Left kidney (tissue), 2 donors: ENCODE data around the gene PARD3. TPM values are rescaled to one million over a fixed set of nuclear protein-coding genes. Genes with fewer than 3 reads are reported as not detected.
"Not testable (repeated sequence)": the region's sequence is repeated elsewhere in the genome, so short reads cannot be mapped to it uniquely, and the experiment has no call there.

Experiments used
- DNase-seq: peaks from one replicate; pipeline ENCODE4 v3.0.0-alpha.2; 2013
- polyA plus RNA-seq: library from polyadenylated mRNA; unstranded; fragments of 120-200 nt; gene quantifications from one replicate; pipeline ENCODE4 v1.2.1, GENCODE V29; 2013; ENCODE audit not compliant: insufficient read length

The PARD3 gene
- polyA plus RNA-seq, 1 donor, result 81.9 TPM

DNA sequence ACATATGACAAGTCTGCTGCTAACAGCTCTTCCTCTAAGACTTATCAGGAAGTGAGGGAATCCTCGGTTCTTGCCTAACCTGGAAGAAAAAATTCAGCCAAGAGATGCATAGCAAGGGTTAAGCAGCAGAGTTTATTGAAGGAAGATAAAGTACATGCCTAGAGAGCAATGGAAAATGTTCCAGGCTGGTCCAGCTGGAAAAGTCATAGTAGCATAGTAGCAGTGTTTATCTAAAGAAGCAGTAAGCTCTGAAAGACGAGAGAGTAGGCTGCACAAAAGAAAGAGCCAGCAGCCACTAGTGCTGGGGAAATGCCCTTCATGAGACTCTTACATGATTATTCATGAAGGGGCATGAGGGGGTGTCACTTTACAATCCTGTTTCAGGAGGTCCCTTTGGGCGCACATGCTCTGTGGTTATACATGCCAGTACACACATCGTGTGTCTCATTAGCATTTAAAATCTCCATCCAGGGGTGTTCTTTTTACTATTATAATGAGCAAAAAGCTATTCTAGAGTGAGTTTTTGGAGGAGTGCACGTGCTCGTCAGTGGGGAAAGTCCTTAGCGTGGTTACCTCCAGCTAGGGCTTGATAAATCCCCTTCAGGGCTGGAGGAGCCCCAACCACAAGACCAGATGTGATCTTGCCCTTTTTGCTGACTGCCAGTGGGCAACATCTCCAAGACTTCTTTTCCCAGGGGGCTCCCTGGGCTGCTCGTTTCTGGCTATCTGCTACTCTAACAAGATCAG, 716.1 kb downstream of the PARD3 start:
- no peak for DNase-seq

DNA sequence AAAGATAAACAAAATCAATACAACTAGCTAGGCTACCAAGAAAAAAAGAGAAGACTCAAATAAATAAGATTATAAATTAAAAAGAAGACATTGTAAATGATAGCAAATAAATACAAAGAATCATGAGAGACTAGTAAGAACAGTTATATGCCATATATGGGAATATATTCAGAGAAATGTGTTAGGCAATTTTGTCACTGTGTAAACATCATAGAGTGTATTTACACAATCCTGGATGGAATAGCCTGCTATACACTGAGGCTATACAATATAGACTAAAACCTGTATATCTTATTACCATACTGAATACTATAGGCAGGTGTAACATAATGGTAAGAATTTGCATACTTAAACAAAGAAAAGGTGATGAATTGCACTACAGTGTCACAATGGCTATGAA, 717.4 kb downstream of the PARD3 start:
- no peak for DNase-seq

DNA sequence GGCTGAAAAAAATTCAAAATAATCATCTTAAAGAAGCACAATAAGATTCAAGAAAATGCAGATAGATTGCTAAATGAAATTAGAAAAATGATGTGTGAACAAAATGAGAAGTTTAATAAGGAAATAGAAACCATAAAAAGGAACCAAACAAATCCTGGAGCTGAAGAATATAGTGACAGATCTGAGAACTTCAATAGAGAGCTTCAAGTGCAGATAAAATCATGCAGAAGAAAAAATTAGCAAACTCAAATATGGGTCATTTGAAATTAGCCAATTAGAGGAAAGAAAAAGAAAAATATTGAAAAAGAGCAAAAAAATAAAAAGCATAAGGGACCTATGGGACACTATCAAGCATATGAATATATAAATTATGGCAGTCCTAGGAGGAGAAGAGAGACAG, 720.1 kb downstream of the PARD3 start:
- DNase-seq, result no peak

DNA sequence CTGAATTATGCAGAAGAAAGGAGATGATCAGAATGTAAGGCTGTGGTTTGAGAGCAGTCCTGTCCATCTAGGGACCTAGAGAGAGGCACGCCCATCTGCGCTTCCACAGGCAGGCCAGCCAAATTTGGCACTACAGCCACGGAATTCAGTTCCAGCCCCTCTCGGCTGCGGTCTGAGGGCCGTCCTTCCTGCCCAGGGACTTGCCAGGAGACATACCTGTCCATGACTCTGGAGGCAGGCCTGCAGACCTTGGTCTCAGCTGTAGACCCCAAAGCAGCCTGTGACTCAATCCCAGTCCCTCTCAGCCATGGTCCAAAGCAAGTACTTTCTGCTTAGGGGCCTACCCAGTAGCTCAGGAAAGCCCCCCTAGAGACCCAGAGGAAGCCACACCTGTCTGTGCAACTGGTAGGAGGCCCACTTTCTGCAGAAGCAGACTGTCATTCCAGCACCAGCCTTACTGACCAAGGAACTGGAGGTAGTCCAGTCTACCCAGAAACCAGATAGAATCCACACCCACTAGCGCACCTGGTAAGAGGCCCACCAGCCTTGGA, 720.9 kb downstream of the PARD3 start:
- no peak for DNase-seq

DNA sequence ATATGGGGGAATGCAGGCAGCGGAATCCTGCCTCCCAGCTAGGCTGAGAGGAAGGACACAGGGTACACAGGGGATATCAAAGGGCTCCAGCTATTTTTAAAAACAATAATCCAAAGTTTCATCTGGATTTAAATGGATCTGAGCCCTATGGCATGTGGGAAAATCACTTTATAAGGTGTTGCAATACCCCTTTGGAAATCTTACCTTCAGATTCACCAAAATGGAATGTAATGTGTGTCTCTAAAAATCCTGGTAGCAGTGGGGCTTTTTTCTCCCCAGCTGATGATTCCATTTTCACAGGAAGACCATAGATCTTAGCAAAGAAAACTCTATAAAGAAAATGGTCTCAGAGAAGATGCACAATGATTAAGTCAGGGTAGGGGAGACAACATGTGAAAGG, 722.2 kb downstream of the PARD3 start:
- DNase-seq, result no peak

DNA sequence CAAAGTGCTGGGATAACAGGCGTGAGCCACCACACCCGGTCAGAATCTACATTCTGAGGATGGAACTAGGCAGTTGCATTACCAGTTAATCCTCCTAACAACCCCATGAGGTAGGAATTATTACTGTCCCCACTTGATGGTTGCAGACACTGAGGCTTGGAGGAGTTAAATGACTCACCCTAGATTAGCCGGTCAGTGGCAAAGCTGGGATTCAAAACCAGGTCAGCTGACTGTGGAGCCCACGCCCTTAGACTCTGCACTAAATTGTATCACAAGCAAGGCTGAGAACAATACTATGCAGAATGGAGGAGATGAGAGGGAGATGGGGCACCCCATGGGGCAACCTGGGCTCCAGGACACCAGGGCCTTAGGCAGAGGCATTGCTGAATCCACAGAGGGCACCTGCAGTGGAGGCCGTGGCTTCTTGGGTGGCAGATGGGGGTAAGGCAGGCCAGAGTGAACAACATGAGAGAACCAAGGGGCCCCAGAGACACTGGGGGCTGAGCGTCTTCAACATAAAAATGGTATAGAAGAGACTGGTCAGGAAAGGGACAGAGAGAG, 723.4 kb downstream of the PARD3 start:
- DNase-seq, result no peak

DNA sequence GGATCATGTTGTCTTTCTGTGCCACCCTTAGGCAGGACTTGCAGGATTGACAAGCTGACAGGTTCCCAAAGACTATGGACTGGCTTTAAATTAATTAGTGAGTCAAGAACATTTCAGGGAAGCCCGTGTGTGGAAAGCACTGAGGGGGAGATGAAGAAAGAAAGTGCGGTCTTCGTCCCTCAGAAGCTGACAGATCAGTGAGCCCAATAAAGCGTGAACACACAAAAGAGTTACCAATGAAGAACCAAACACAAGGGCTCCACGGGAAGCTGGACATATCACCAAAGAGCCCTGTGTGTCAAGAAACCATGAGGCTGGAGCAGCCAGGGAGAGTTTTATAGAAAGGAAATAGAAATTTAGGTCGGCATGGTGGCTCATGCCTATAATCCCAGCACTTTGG, 725.8 kb downstream of the PARD3 start:
- no peak for DNase-seq

DNA sequence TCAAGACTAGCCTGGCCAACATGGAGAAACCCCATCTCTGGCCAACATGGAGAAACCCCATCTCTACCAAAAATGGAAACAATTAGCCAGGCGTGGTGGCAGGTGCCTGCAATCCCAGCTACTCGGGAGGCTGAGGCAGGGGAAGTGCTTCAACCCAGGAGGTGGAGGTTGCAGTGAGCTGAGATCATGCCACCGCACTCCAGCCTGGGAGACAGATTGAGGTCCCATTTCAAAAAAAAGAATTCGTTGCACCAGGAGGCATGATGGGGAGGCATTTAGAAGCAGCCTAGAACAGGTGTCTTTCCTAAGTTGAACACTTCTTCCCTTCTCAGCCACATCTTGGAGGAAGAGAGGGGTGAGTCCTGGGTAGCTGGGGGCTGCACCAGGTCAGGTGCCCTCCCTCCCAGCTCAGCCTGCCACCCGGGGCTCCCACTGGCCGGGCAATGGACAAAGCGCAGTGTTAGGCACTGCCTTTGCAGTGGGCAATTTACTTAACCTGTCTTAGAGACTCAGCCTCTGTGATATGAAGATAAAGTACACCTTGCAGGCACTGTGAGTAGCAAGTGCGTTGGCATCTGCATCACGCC, 726.8 kb downstream of the PARD3 start:
- DNase-seq, result no peak

DNA sequence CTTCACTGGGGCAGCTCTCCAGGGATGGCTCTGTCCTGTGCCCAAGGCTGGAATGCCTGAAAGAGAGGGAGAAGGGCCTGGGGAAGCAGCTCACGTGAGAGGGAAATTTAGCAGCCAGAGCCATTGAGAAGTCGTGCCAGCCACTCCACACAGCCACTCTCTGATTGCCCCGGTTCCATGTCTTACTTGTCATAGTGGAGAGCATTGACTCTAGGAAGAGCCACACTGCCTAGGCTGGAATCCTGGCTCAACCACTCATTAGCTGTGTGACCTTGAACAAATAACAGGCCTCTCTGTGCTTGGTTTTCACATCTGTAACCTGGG, 728.0 kb downstream of the PARD3 start:
- DNase-seq, result no peak

DNA sequence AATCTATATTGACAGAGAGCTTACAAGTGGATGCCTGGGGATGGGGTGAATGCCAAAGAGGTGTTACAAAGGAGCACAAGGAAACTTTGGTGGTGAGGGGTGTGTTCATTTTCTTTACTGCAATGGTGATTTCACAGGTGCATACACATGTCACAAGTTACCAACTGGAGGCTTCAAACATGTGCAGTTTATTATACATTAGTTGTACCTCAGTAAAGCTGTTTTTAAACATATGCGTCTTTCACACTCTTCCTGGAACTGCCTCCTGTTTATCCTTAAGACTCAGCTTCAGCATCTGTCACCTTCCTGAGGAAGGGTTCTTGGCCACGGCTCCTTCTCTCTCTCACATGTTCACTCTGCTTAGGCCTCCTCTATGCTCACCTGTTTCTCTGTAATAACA, 731.5 kb downstream of the PARD3 start:
- DNase-seq, result no peak

DNA sequence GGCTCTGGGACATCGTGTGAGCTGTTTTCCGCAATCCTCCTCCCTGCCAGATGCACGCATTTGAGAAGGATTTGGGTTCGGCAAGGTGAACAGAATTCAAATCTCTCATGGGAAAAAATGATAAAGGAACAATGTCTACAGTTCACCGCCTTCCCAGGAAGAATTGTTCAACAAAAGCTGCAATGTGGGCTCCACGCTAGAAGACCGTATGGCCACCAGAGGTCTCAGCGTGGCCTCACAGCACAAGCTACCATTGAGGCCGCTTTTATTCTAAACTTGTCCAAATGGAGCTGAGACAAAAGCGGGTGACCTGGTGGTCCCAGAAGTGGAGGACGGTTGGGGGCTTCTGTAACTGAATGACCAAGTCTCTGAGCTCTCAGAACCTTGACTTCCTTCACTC, 733.1 kb downstream of the PARD3 start:
- no peak for DNase-seq

DNA sequence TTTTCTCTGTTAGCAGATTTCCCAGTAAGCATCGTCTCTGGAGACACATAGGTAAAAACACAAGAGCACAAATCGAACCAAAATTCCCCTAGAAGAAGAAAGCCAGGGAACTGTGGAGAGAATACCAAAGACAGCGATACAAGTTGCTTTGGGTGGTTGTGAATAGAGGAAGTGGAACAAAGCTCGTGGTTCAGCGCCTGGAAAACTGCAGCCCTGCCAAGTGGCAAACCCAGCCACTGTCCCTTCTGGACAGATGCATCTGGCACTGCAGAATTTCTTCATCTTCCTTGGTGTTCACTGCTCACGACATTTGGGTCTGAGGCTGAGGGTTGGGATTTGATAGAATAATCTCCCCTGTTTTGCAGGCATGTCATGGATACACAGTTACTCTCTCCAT, 733.8 kb downstream of the PARD3 start:
- DNase-seq, result no peak

DNA sequence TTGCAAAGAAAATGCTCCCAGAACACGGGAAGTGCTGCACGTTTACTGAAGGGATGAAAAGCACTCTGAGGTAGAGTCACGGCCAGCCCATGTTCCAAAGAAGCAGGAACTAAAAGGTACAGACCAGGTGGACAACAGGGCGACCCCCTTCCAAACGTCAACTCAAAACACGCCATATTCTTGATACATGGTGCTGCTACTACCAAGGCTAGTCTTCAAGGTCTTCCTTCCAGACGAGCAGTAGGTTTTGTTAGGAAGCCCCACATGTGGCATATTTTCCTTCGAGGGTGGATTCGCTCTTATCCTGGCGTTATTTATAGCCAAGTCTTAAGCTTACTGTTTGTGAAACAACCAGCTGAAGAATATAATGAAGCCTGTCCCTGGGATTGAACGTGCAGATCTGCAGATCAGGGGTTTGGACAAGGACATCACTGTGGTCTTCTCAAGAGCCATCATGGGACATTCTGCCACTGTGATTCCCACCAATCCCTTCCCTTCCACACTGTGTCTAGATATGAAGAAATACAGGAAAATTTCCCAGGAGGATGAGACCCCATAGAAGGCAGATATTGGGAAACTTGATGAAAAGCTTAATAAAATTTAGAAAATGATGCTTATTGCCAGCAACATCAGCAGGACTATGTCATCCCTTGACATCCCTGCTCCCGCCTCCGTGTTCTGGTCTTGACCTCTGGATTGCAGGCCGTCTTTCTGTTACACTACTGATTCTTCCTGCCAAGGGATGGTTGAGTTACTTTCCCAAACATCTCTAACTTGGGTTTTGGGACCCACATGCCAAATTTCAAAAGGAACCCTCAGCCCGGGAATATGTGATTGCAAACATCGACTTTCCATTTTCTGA, 734.4 kb downstream of the PARD3 start:
- DNase-seq, result no peak

DNA sequence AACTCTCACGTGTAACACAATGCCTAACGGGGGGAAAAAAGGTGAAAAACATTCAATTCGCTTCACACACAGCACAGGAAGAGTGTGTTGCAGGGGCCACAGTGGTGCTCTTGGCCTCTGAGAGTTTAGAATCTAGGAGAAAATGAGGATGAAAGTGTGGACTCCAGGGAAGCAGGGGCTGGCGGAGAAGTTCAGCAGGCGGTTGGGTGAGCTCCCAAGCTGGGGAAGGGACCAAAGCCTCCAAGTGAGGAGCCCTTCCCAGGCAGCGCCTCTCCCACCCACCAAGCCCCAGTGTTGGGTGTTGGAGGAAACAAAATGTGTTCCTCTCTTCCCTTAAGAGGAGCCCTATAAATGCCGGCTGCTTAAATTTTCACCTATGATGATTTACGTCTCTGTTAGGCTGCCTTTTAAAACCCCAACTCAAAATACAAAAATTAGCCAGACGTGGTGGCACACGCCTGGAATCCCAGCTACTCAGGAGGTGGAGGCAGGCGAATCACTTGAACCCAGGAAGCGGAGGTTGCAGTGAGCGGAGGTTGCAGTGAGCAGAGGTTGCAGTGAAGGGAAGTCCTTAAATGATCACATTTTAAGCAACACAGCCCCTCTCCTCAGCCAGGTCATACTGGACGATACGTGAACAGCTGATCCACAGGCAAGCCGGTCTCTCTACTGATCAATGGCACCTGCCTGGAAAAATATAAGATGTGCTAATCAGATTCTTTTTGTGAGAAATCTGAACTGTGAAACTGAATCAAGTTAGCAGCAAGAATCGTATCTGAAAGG, 735.2 kb downstream of the PARD3 start:
- DNase-seq, result no peak

DNA sequence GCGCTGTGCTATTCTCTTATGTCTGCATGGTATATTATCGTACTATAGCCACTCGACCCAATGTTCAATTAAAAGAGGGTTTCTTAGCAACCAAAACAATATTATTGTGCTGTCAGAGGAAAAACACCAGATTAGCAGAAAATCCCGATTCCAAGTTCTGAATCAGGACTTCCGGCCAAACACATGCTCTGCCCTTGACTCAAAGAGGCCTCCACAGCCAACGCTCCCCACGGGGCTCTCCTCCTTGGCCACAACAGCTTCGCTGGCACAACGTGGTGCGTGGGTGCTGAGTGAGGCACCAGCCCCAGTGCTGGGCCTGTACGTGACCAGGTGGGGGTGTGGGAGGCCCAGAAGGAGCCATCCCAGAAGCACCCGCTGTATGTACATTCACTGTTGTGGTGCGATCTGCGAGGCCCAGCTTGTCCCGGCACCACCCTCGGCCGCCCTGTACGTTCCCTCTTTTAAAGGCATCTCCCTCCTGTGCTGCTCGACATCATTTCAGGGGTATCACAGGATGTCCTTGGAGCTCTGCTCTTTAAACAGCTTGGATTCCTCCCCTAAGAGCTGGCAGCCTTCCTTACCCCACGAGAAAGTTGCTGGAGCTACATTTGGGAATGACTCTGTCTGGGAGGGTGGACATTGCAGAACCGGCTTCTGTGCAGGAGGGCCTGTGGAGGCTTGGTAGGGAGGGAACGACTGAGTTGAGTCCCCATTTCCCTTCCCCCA, 736.2 kb downstream of the PARD3 start:
- no peak for DNase-seq

DNA sequence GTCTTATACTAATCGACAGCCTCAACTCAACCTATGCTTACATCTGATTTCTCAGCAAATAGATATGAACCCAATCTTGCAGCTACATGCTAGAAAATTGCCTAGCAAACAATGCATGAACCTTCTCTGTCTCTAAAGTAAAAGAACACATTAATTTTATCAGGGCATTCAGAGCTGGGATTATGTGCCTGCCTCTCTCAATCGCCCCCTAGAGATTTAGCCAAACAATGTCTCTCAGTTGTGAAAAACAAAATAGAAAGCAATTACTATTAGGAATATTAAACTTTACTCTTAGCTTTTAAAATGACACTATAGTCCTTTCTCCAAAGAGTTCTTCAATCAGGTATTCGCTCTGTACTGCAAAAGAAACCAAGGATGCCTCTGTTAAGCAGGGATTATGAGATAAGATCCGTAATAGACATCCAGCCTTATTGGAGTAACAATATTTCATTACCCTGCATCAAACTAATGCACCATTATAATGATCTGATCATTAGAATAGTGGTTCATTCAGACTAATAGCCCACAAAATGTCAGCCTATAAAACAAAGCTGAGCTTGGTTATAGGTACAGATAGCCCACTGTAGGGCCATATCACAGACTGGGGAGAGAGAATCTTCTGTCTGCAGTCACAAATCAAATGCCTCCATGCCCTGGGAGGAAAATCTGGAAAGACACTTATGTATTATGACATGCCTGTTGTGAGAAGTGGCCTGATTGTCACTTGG, 736.9 kb downstream of the PARD3 start:
- DNase-seq, result no peak

DNA sequence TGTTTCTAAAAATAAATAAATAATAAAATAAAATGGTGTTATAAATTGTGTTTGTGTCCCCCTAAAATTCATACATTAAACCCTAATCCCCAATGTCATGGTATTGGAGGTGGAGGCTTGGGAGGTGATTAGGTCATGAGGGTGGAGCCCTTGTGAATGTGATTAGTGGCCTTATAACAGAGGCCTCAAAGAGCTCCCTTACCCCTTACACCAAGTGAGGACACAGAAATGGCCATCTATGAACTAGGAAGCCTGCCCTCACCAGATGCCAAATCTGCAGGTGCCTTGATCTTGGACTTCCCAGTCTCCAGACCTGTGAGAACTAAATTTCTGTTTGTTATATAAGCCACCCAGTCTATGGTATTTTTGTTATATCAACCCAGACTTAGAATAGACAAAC, 738.7 kb downstream of the PARD3 start:
- DNase-seq, result no peak

DNA sequence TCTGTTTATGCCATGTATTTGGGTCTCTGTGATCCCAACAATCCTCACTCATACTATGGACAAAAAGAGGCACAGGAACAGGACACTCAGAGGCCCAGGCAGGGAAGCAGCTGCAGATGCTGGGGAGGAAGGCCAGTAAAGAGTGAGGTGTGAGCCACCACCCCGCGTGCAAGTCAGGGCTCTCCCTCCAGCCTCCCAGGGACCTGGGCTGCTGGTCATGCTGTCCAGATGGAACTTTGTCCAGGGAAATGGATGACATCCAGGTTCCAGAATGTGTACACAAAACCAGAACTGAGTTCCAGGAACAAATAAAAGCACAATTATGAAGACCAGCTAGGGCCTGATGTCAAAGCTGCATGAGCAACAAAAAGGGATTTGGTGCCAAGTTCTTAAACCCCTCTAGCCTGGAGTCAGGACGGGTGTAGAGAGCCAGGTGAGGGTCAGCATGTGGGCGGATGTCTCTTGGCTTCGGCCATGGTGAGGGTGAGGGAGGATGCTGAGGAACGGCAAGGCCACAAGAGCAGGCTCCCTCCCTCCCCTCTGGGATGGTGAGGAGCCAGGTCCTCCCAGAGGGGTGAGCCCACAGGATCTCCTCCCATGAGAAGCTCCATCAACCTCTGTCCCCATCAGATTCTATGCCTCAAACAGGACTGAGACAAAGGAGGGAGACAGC, 739.7 kb downstream of the PARD3 start:
- no peak for DNase-seq

DNA sequence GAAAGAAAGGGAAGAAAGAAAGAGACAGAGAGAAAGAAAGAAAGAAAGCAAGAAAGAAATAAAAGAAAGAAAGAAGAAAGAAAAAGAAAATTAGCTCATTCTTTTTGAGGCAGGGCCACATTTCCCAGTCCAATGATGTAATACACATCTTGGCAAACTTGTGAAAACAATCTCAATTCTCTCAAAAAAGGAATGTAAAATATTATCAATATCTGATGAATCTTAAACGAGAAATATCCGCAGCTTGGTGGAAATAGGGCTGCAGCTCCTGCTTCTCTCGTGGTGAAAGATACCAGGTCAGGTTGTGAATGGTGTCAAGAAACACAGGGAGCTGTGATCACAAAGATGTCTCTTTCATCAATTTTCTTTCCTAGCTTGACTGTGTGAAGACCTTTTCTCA, 741.0 kb downstream of the PARD3 start:
- no peak for DNase-seq

DNA sequence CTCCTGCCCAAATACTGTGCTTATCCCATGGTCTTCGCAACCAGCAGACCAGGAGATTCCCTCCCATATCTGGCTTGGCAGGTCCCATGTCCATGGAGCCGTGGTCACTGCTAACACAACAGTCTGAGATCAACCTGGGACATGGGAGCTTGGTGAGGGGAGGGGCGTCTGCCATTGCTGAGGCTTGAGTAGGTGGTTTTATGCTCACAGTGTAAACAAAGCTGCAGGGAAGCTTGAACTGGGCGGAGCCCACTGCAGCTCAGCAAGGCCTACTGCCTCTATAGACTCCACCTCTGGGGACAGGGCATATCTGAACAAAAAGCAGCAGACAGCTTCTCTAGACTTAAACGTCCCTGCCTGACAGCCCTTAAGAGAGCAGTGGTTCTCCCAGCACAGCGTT, 747.4 kb downstream of the PARD3 start:
- not testable (repeated sequence) for DNase-seq
